Mesodermal cell (in vitro differentiated cells): ENCODE results near the gene PLEKHH2. TPM values are rescaled to one million over a fixed set of nuclear protein-coding genes. Genes with fewer than 3 reads are reported as not detected.
"Not testable (repeated sequence)": the region's sequence is repeated elsewhere in the genome, so short reads cannot be mapped to it uniquely, and the experiment has no call there.

Experiments used
- H3K27ac ChIP-seq: 2 replicates; pipeline ENCODE4 v1.7.0; 2013; ENCODE audit warnings: mild to moderate bottlenecking, low read depth, low read length, moderate library complexity; ENCODE audit not compliant: severe bottlenecking
- H3K36me3 ChIP-seq: 2 replicates; pipeline ENCODE4 v1.7.1; 2013; ENCODE audit warnings: mild to moderate bottlenecking, low read length, moderate library complexity; ENCODE audit not compliant: control insufficient read depth, insufficient read depth
- H3K4me1 ChIP-seq: one replicate; pipeline ENCODE4 v1.7.1; 2013; ENCODE audit warnings: mild to moderate bottlenecking, low read length; ENCODE audit not compliant: insufficient read depth, control insufficient read depth, poor library complexity, severe bottlenecking
- H3K4me3 ChIP-seq: 2 replicates; pipeline ENCODE4 v1.7.0; 2013; ENCODE audit warnings: low read length, control low read depth, mild to moderate bottlenecking; ENCODE audit not compliant: insufficient read depth, poor library complexity, severe bottlenecking; ENCODE audit errors: extremely low read depth
- H3K9me3 ChIP-seq: 2 replicates; pipeline ENCODE4 v1.7.1; 2013; ENCODE audit warnings: mild to moderate bottlenecking, low read length, moderate library complexity; ENCODE audit not compliant: control insufficient read depth
- whole genome bisulfite sequencing, 2 experiments: methylation state at CpG; one replicate each; pipeline ENCODE4 v1.1.5; 2013; ENCODE audit warnings: missing lambda C conversion rate in 2 of 2; ENCODE audit not compliant: insufficient coverage in 2 of 2; 5-methylcytosine and 5-hydroxymethylcytosine counted together
- polyA plus RNA-seq, 2 experiments: library from polyadenylated mRNA; stranded (reverse); fragments of 50-300 nt; gene quantifications; one replicate each; pipeline ENCODE4 v1.2.3, GENCODE V29; 2013

The PLEKHH2 gene
- polyA plus RNA-seq (2013, experiment 1 of 2), result 3.6 TPM
- 2.9 TPM for polyA plus RNA-seq (2013, experiment 2 of 2)

GRCh38 chr2:43637030-43637803 is at the start of gene PLEKHH2:
Gene PLEKHH2, plus strand, starts transcription at chr2:43637260. Its CDS starts 7,414 bp downstream, at chr2:43644674.
- WGBS, 2 experiments, result 1 to 2% methylated on average over 53 to 57 of the region's 75 CpGs

GRCh38 chr2:43592443-43592842 is 44.6 kb upstream of the PLEKHH2 start:
- Histone ChIP-seq H3K4me3 (no peak overlapping the region), H3K27ac (no peak overlapping the region), H3K4me1 (no peaks in the 10 kb centered on the region), H3K36me3 (peaks cover 17% of the 10 kb centered on the region), H3K9me3 (no peaks in the 10 kb centered on the region)

More at GRCh38 chr2:43637030-43637803, at the start of gene PLEKHH2:
- Histone ChIP-seq H3K27ac (no peak within 1 kb of the TSS), H3K4me3 (peak within 1 kb of the TSS; percentile 71), H3K36me3 (no peaks in the 10 kb centered on the region), H3K4me1 (peaks cover 5% of the 10 kb centered on the region), H3K9me3 (no peaks in the 10 kb centered on the region)

GRCh38 chr2:43593254-43593653 is 43.8 kb upstream of the PLEKHH2 start:
- no peak overlapping the region for H3K27ac ChIP-seq
- no peaks in the 10 kb centered on the region for H3K4me1 ChIP-seq
- WGBS, 2 experiments, result 96 to 100% methylated on average over 2 to 3 of the region's 3 CpGs
- H3K9me3 ChIP-seq, result no peaks in the 10 kb centered on the region
- H3K4me3 ChIP-seq, result no peak overlapping the region
- peaks cover 17% of the 10 kb centered on the region for H3K36me3 ChIP-seq

GRCh38 chr2:43594875-43595274 is 42.2 kb upstream of the PLEKHH2 start:
- H3K4me1 ChIP-seq, result no peaks in the 10 kb centered on the region
- no peaks in the 10 kb centered on the region for H3K9me3 ChIP-seq
- 83% methylated on average over 1 of the region's 3 CpGs; no CpG with 5 or more reads in 1 of the 2 experiments for WGBS, 2 experiments
- H3K4me3 ChIP-seq, result peak overlapping the region; percentile 80
- H3K36me3 ChIP-seq, result peaks cover 8% of the 10 kb centered on the region
- no peak overlapping the region for H3K27ac ChIP-seq

GRCh38 chr2:43595603-43596412 is 41.3 kb upstream of the PLEKHH2 start, which contains the start of gene THADA:
Gene THADA, minus strand, starts transcription at chr2:43596038. Its CDS starts 3,646 bp downstream, at chr2:43592392.
- peak within 1 kb of the TSS; percentile 96 for H3K27ac ChIP-seq
- no peaks in the 10 kb centered on the region for H3K9me3 ChIP-seq
- 0% methylated on average over 37 to 48 of the region's 52 CpGs for WGBS, 2 experiments
- H3K4me3 ChIP-seq, result peak within 1 kb of the TSS; percentile 80
- H3K36me3 ChIP-seq, result peaks cover 3% of the 10 kb centered on the region
- no peaks in the 10 kb centered on the region for H3K4me1 ChIP-seq

- not testable (repeated sequence) for H3K4me1 ChIP-seq, H3K9me3 ChIP-seq, H3K4me3 ChIP-seq, H3K27ac ChIP-seq, H3K36me3 ChIP-seq
- no CpG with 5 or more reads among the region's 1 CpG for WGBS, 2 experiments
These were observed 36.5 kb upstream of the PLEKHH2 start for GRCh38 chr2:43600596-43600995.

- 71 to 80% methylated on average over 1 of the region's 4 CpGs for WGBS, 2 experiments
- H3K9me3 ChIP-seq, result no peaks in the 10 kb centered on the region
- no peak overlapping the region for H3K27ac ChIP-seq
- no peaks in the 10 kb centered on the region for H3K4me1 ChIP-seq
- no peak overlapping the region for H3K4me3 ChIP-seq
- H3K36me3 ChIP-seq, result no peaks in the 10 kb centered on the region
These were observed 32.4 kb upstream of the PLEKHH2 start for GRCh38 chr2:43604674-43605073.

- Histone ChIP-seq H3K36me3 (no peaks in the 10 kb centered on the region), H3K4me3 (no peak overlapping the region), H3K9me3 (no peaks in the 10 kb centered on the region), H3K27ac (no peak overlapping the region), H3K4me1 (no peaks in the 10 kb centered on the region)
- no CpG with 5 or more reads among the region's 2 CpGs for WGBS, 2 experiments
These were observed 31.9 kb upstream of the PLEKHH2 start for GRCh38 chr2:43605079-43605655.

- Histone ChIP-seq H3K4me1 (no peaks in the 10 kb centered on the region), H3K36me3 (no peaks in the 10 kb centered on the region), H3K9me3 (no peaks in the 10 kb centered on the region), H3K4me3 (no peak overlapping the region), H3K27ac (no peak overlapping the region)
- WGBS, 2 experiments, result 94 to 100% methylated on average over 2 to 3 of the region's 5 CpGs
These were observed 31.2 kb upstream of the PLEKHH2 start for GRCh38 chr2:43605851-43606250.

- H3K9me3 ChIP-seq, result no peaks in the 10 kb centered on the region
- H3K4me3 ChIP-seq, result no peak overlapping the region
- WGBS, 2 experiments, result 63 to 73% methylated on average over 2 of the region's 6 CpGs
- H3K36me3 ChIP-seq, result no peaks in the 10 kb centered on the region
- H3K27ac ChIP-seq, result no peak overlapping the region
- no peaks in the 10 kb centered on the region for H3K4me1 ChIP-seq
These were observed 27.7 kb upstream of the PLEKHH2 start for GRCh38 chr2:43609290-43609918.
